ENCODE measurements around the gene CARNS1.

The CARNS1 gene

GRCh38 chr11:67367761-67368227 is 47.7 kb upstream of the CARNS1 start:
- peaks cover 8% of the 10 kb centered on the region for H3K27me3 ChIP-seq
- DNase-seq = no peak
- H3K4me3 ChIP-seq (ENCODE audit: low read depth, low read length) = no peak overlapping the region
- no peaks in the 10 kb centered on the region for H3K9me3 ChIP-seq
- TF ChIP-seq, protein P1, sequence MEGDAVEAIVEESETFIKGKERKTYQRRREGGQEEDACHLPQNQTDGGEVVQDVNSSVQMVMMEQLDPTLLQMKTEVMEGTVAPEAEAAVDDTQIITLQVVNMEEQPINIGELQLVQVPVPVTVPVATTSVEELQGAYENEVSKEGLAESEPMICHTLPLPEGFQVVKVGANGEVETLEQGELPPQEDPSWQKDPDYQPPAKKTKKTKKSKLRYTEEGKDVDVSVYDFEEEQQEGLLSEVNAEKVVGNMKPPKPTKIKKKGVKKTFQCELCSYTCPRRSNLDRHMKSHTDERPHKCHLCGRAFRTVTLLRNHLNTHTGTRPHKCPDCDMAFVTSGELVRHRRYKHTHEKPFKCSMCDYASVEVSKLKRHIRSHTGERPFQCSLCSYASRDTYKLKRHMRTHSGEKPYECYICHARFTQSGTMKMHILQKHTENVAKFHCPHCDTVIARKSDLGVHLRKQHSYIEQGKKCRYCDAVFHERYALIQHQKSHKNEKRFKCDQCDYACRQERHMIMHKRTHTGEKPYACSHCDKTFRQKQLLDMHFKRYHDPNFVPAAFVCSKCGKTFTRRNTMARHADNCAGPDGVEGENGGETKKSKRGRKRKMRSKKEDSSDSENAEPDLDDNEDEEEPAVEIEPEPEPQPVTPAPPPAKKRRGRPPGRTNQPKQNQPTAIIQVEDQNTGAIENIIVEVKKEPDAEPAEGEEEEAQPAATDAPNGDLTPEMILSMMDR (IDR thresholded peaks at IDR 0.05; ENCODE audit: low read depth, low read length) = no peak
- H3K36me3 ChIP-seq = no peaks in the 10 kb centered on the region
- peaks cover 3% of the 10 kb centered on the region; the same call in 1 of the 2 replicates for H3K4me1 ChIP-seq

GRCh38 chr11:67368621-67369020 is 46.9 kb upstream of the CARNS1 start:
- H3K9me3 ChIP-seq = no peaks in the 10 kb centered on the region
- no peak for DNase-seq
- H3K36me3 ChIP-seq = no peaks in the 10 kb centered on the region
- H3K4me1 ChIP-seq = peaks cover 3% of the 10 kb centered on the region; the same call in 1 of the 2 replicates
- H3K4me3 ChIP-seq (ENCODE audit: low read depth, low read length) = no peak overlapping the region
- H3K27me3 ChIP-seq = peaks cover 12% of the 10 kb centered on the region
- TF ChIP-seq, protein P1 (IDR thresholded peaks at IDR 0.05; ENCODE audit: low read depth, low read length) = no peak

GRCh38 chr11:67369275-67369674 is 46.2 kb upstream of the CARNS1 start:
- Histone ChIP-seq H3K27me3 (peaks cover 18% of the 10 kb centered on the region), H3K9me3 (no peaks in the 10 kb centered on the region), H3K4me3 (ENCODE audit: low read depth, low read length) (no peak overlapping the region), H3K4me1 (peaks cover 8% of the 10 kb centered on the region), H3K36me3 (no peaks in the 10 kb centered on the region)
- DNase-seq = no peak
- TF ChIP-seq, protein P1 (IDR thresholded peaks at IDR 0.05; ENCODE audit: low read depth, low read length) = no peak

- Histone ChIP-seq H3K36me3 (no peaks in the 10 kb centered on the region), H3K4me1 (peaks cover 11% of the 10 kb centered on the region), H3K4me3 (ENCODE audit: low read depth, low read length) (no peak overlapping the region), H3K27me3 (peaks cover 22% of the 10 kb centered on the region), H3K9me3 (no peaks in the 10 kb centered on the region)
- DNase-seq = no peak
- TF ChIP-seq, protein P1 (IDR thresholded peaks at IDR 0.05; ENCODE audit: low read depth, low read length) = no peak
Measured at GRCh38 chr11:67369801-67370284, 45.6 kb upstream of the CARNS1 start.

GRCh38 chr11:67370351-67371076 is 45.0 kb upstream of the CARNS1 start:
- peaks cover 22% of the 10 kb centered on the region for H3K27me3 ChIP-seq
- no peaks in the 10 kb centered on the region for H3K36me3 ChIP-seq
- peaks cover 11% of the 10 kb centered on the region for H3K4me1 ChIP-seq
- no peak overlapping the region for H3K4me3 ChIP-seq (ENCODE audit: low read depth, low read length)
- no peaks in the 10 kb centered on the region for H3K9me3 ChIP-seq
- no peak for DNase-seq
- TF ChIP-seq, protein P1 (IDR thresholded peaks at IDR 0.05; ENCODE audit: low read depth, low read length) = no peak

Measured in BE2C (cell line).